ENCODE data around the gene KIRREL1.

DNA sequence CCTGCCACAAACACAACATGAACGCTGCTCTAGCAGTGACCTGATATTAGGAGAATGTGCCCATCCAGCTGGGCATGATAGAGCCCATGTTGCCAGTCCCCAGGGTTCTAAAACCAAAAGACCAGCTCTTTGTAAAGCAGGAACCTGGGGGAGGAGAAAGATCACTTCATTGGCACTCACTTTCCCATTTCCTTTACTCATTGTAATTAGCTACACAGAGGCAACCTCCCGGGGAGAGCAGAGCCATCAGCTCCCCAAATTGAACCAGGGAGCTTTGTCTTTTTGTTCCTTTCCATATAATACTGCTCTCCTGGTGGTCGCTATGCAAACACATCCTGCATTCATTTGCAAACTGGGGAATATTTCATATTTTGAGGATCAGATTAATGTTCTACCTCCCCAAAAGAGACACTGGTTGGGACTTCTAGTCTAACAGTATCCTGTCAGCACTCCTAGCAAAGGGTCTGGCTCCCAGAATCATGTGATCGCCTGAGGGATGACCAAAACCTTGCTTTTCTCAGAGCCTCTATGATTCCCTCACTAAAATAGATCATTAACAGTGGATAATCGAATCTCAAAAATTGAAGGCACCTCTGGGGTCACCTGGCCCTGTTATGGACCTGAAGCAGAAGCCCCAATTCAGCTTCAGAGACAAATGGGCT, 110.5 kb downstream of the KIRREL1 start:
- no peak for TF ChIP-seq CTCF (IDR thresholded peaks at IDR 0.05)
- TF ChIP-seq EP300 (IDR thresholded peaks at IDR 0.05) = no peak
- no peak for TF ChIP-seq POLR2A (IDR thresholded peaks at IDR 0.05)
- no peak for TF ChIP-seq POLR2AphosphoS5 (IDR thresholded peaks at IDR 0.05)
